ENCODE data around the gene PPP2R1B.
A peak's percentile ranks its signal among the peaks of the same experiment; 100 is the strongest.
"Not testable (repeated sequence)": the region's sequence is repeated elsewhere in the genome, so short reads cannot be mapped to it uniquely, and the experiment has no call there.

Gene PPP2R1B

GRCh38 chr11:111782109-111782741, 16.0 kb upstream of the PPP2R1B start:
- no peak for DNase-seq

GRCh38 chr11:111779118-111779517, 12.9 kb upstream of the PPP2R1B start:
- no peak for DNase-seq

- no peak for DNase-seq
These were observed 11.9 kb upstream of the PPP2R1B start for GRCh38 chr11:111778047-111778558.

- DNase-seq = peak; percentile 75
These were observed 11.2 kb upstream of the PPP2R1B start for GRCh38 chr11:111777094-111778046.

GRCh38 chr11:111776398-111777093, 10.4 kb upstream of the PPP2R1B start:
- no peak for DNase-seq

GRCh38 chr11:111774955-111775710, 8.9 kb upstream of the PPP2R1B start:
- DNase-seq = no peak

- DNase-seq = no peak
These were observed 6.3 kb upstream of the PPP2R1B start for GRCh38 chr11:111772535-111772934.

GRCh38 chr11:111771205-111771604, 5.0 kb upstream of the PPP2R1B start:
- DNase-seq = not testable (repeated sequence)

GRCh38 chr11:111770581-111771134, 4.5 kb upstream of the PPP2R1B start:
- DNase-seq = peak; percentile 71

- DNase-seq = no peak
These were observed 599 bp upstream of the PPP2R1B start for GRCh38 chr11:111766834-111767142.

- no peak for DNase-seq
These were observed 737 bp downstream of the PPP2R1B start for GRCh38 chr11:111765320-111765983.

- DNase-seq = no peak
These were observed 1.6 kb downstream of the PPP2R1B start for GRCh38 chr11:111764621-111765020.

- no peak for DNase-seq
These were observed 3.1 kb downstream of the PPP2R1B start for GRCh38 chr11:111762981-111763643.

- DNase-seq = no peak
These were observed 3.7 kb downstream of the PPP2R1B start for GRCh38 chr11:111762526-111762925.

- DNase-seq = no peak
These were observed 5.2 kb downstream of the PPP2R1B start for GRCh38 chr11:111761036-111761435.

- DNase-seq = no peak
These were observed 6.3 kb downstream of the PPP2R1B start for GRCh38 chr11:111759778-111760407.

- DNase-seq = no peak
These were observed 6.8 kb downstream of the PPP2R1B start for GRCh38 chr11:111759376-111759775.

GRCh38 chr11:111756097-111756496, 10.1 kb downstream of the PPP2R1B start:
- DNase-seq = no peak

- no peak for DNase-seq
These were observed 16.5 kb downstream of the PPP2R1B start for GRCh38 chr11:111749646-111750045.

GRCh38 chr11:111748035-111748804, 18.0 kb downstream of the PPP2R1B start:
- DNase-seq = no peak
